SK-MEL-5 (cell line): ENCODE data around the gene WNT3A. TPM values are rescaled to one million over a fixed set of nuclear protein-coding genes. Genes with fewer than 3 reads are reported as not detected.
"Not testable (repeated sequence)": the region's sequence is repeated elsewhere in the genome, so short reads cannot be mapped to it uniquely, and the experiment has no call there.

Source experiments
- DNase-seq: peaks from one replicate; pipeline ENCODE4 v3.0.0-alpha.2; 2016; ENCODE audit warnings: low read depth, low spot score
- in situ Hi-C: cut with HindIII; loops from 2 replicates; pipeline ENCODE4 v1.10.0; 2016; ENCODE audit warnings: low sequenced_read_pairs, high pct_unique_total_duplicates, low pct_unique_long_range_greater_than_20kb
- polyA plus RNA-seq, 2 experiments: library from polyadenylated mRNA; depleted of rRNA; stranded (reverse); fragments of >200 nt; gene quantifications; 2 replicates each; pipeline ENCODE4 v1.2.3, GENCODE V29; 2015
- total RNA-seq: library from RNA; depleted of rRNA; stranded (reverse); fragments of >200 nt; shearing (Covaris generic); gene quantifications from 2 replicates; pipeline ENCODE4 v1.2.3, GENCODE V29; 2014; rRNA removed

The WNT3A gene, protein sequence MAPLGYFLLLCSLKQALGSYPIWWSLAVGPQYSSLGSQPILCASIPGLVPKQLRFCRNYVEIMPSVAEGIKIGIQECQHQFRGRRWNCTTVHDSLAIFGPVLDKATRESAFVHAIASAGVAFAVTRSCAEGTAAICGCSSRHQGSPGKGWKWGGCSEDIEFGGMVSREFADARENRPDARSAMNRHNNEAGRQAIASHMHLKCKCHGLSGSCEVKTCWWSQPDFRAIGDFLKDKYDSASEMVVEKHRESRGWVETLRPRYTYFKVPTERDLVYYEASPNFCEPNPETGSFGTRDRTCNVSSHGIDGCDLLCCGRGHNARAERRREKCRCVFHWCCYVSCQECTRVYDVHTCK
- not detected in 2 replicates for total RNA-seq
- polyA plus RNA-seq (2015; cell fraction: cytosol; rRNA removed) = not detected in 2 replicates
- not detected in 2 replicates for polyA plus RNA-seq (2015; cell fraction: nucleus; rRNA removed)

DNA sequence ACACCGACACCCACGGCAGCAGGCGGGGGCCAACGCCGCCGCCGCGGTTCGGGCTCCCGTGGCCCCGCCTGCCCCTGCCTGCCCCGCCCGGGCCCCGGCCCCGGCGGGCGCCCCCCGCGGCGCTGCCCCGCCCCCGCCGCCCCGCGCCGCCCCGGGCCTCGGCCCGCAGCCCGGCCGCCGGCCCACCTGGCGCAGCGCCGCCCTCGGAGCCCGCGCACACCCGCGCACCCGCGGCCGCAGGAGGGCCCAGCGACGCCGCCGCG lies at the start of gene WNT3A:
Gene WNT3A (plus strand): TSS at position 213 of the 263 bp plus-strand sequence. CDS start 131 bp downstream, outside the sequence.
- no peak for DNase-seq
- in situ Hi-C loops = no loop called here

DNA sequence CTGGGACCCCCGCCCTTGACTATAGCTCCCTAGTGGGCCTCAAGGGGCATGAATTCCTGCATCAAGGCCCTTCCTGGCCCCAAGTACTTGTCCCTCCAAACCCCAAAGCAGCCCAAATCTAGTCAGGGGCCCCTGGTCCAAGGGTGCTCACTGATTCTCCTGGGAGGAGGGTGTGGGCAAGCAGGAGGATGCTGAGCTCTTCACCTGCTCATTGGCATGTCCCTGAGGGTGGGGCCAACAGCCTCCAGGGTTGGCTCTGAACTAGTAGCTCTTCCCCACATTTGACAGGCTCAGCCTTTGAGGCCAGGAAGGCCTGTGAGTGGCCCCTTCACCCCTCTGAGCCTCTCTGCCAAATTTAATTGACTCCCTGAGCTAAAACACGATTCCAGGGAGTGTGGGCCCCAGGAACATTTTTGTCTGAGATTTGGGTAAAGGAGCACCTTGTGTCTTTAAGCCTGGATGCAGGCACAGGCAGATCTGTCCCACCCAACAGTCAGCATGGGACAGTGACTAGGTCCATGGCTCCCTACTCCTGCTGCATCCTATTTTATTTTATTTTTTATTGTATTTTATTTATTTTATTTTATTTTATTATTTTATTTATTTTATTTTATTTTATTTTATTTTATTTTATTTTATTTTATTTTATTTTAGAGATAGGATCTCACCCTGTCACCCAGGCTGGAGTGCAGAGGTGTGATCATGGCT lies 48.0 kb upstream of the WNT3A start:
- in situ Hi-C loops = no loop called here
- no peak for DNase-seq

GRCh38 chr1:227959325-227959860 lies 47.4 kb upstream of the WNT3A start:
- in situ Hi-C loops = no loop called here
- DNase-seq = no peak

DNA sequence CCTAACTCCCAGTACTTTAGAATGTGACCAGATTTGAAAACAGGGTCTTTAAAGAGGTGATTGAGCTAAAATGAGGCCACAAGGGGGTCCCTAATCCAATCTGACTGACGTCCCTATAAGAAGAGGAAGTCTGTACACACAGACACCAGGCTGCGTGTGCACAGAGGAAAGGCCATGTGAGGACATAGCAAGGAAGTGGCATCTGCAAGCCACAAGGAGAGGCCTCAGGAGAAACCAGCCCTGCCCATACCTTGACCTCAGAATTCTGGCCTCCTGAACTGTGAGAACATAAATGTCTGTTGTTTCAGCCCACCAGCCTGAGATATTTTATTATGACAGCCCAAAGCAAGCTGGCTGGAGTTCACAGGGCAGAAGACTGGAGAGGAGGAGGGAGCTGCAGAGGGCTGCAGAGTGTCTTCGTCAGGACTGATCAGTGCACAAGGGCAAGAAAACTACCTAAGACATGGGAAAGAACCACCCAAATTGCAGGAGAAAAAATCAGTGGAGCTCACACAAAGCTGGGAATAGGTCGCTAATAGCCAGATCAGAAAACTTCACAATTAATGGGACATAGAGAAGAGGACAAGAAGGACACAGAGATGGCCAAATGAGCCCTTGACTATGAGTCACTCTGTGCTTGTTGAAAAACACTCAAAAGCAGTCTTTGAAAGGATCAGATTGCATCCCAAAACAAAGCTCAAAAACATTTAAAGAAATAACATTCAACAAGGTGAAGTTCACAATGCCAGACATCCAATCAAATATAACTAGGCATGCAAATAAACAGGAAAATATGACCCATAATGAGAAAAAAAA lies 44.9 kb upstream of the WNT3A start:
- DNase-seq = no peak
- in situ Hi-C loops = no loop called here

- DNase-seq = peak; percentile 17
- in situ Hi-C loops = not testable (repeated sequence)
Measured at GRCh38 chr1:227966733-227967132, 40.1 kb upstream of the WNT3A start.

GRCh38 chr1:227967815-227968214 lies 39.0 kb upstream of the WNT3A start:
- DNase-seq = peak; percentile 17
- in situ Hi-C loops = not testable (repeated sequence)

DNA sequence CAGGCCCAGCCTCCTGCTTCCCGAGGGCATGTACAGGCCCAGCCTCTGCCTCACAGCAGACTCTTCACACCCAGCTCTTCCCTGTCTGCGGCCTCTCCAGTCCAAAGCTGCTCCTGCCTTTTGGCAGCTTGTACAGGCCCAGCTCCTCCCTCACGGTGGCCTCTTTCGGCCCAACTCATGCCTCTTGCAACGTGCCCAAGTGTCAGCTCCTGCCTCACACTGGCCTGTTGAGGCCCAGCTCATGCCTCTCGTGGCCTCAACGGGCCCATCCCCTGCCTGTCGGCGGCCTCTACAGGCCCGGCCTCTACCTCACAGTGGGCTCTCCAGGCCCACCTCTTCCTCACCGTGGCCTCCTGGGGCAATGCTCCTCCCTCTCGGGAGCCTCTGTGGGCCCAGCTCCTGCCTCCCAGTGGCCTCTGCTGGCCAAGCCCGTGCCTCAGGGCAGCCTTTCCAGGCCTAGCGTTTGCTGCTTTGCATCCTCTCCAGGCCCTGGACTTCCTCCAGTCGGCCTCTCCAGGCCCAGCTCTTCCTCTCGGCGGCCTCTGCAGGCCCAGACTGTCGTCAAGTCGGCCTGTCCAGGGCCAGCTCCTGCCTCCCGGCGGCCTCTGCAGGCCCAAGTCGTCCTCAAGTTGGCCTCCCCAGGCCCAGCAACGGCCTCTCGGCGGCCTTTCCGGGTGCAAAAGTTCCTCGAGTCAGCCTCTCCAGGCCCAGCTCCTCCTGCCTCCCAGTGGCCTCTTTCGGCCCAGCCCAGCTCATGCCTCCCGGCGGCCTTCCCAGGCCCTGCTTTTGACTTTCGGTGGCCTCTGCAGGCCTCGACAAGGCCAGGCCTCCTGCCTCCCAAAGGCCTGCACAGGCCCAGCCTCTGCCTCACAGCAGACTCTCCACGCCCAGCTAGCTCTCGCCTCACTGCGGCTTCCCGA lies 36.5 kb upstream of the WNT3A start:
- DNase-seq, in situ Hi-C loops: not testable (repeated sequence)

DNA sequence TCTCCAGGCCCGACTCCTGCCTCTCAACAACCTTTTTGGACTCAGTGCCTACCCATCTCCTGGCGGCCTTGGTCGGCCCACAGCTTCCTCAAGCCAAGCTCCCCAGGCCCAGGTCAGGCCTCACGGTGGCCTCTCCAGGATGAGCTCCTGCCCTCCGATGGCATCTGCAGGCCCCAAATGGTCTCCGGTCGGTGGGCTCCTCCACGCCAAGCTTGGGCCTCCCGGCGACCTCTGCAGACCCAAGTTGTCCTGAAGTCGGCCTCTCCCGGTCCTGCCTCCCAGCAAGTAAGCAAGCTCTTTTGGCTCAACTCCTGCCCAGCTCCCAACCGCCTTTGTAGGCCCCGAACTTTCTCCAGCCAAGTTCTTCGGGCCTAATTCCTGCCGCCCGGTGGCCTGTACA lies 35.6 kb upstream of the WNT3A start:
- DNase-seq, in situ Hi-C loops: not testable (repeated sequence)

DNA sequence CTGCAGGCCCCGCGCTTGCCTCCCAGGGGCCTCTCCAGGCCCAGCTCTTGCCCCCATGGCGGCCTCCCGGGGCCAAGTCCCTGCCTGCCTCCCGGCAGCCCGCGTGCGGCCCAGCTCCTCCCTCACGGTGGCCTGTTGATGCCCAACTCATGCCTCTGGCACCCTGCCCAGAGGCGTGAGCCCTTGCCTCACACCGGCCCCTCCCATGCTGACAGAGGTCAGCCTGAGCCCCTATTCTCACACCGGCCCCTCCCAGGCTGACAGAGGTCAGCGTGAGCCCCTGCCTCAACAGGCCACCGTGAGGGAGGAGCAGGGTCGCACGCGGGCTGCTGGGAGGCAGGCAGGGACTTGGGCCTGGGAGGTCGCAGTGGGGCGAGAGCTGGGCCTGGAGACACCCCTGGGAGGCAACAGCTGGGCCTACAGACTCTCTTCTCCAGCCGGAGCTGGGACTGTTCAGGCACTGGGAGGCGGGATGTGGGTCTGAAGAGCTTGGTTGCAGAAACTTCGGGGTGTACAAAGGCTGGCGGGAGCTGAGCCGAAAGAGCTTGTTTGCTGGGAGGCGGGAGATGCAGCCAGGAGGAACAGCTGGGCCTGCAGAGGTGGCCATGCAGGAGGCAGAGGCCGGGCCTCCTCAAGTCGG lies 35.0 kb upstream of the WNT3A start:
- DNase-seq, in situ Hi-C loops: not testable (repeated sequence)

GRCh38 chr1:227972283-227972679 lies 34.5 kb upstream of the WNT3A start:
- in situ Hi-C loops, DNase-seq: not testable (repeated sequence)

GRCh38 chr1:227972843-227973374 lies 33.9 kb upstream of the WNT3A start:
- in situ Hi-C loops, DNase-seq: not testable (repeated sequence)

- in situ Hi-C loops, DNase-seq: not testable (repeated sequence)
Measured at GRCh38 chr1:227973724-227974288, 33.0 kb upstream of the WNT3A start.

DNA sequence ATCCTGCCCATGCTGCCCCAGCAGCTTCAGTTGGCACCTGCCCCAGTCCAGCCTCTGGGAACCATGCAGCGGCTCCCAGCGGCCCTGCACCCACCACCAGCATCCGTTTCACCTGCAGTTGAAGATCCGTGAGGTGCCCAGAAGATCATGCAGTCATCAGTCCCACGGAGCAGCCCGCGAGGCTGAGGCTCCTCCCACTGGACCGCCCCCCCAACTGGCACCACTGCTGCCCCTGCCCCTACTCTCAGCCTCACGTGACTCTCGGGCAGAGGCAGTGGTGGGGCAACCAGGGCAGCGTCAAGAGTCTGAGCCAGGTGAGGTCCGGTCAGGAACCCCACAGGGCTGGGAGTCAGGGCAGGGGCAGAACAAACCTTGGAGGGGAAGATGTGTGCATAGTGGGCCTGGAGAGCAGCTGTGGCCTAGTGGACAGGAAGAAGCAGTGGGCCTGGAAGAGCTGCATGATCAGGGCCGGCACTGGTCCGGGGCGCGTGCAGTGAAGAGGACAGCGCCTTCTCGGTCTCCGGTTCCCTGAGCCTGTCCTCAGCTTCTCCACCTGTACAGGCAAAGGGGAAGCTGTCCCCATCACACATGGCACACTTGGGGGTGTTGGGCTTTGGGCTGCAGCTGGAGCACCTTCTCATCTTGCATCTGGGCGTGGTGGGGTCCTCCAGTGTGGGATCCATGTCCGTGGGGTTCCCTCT lies 31.1 kb upstream of the WNT3A start:
- in situ Hi-C loops, DNase-seq: not testable (repeated sequence)

DNA sequence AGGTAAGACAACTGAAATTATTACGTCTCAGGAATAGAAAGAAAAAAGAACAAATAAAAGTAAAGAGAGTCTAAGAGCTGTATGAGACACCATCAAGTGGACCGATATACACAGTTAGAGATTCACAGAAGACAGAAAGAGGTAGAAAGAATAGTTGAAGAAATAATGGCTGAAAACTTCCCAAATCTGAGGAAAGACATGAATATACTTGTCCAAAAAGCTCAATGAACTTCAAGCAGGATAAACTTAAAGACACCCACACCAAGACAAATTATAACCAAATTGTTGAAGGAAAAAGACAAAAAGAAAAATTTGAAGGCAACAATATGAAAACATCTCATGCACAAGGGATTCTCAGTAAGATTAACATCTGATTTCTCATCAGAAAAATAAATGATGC lies 19.6 kb upstream of the WNT3A start:
- in situ Hi-C loops = no loop called here
- DNase-seq = no peak

GRCh38 chr1:227994632-227995300 lies 12.0 kb upstream of the WNT3A start:
- DNase-seq = no peak
- in situ Hi-C loops = no loop called here
